GM21825 (cell line): ENCODE measurements around the gene RNF115.

Source experiments
- ATAC-seq: cut with Tn5 transposase; IDR thresholded peaks from one replicate; pipeline ENCODE4 v1.9.1; 2021; ENCODE audit warnings: mild to moderate bottlenecking, moderate library complexity; ENCODE audit not compliant: unreplicated experiment

The RNF115 gene

GRCh38 chr1:145707183-145707867 is 116.6 kb downstream of the RNF115 start, which contains the start of gene PDZK1:
PDZK1 (minus strand) TSS chr1:145707368; CDS start chr1:145688021, 19,347 bp downstream.
- ATAC-seq, result no peak

GRCh38 chr1:145706086-145706664 is 117.7 kb downstream of the RNF115 start:
- no peak for ATAC-seq

GRCh38 chr1:145705622-145706021 is 118.3 kb downstream of the RNF115 start:
- ATAC-seq, result no peak

DNA sequence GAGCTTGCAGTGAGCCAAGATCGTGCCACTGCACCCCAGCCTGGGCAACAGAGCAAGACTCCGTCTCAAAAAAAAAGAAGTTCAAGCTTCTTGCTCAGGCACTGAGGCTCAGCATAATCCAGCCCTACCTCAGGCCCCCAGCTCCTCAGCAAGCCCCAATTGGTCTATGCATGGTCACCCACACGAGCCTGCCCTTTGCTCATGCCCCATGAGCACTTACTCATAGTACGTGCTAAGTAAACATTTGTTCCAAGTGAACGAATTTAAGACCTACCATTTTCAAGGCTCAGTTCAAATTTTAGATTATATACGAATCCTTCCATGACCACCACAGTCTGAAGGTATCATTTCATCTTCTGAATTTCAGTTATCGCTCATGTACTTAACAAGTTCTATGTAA is 121.1 kb downstream of the RNF115 start:
- ATAC-seq, result no peak

DNA sequence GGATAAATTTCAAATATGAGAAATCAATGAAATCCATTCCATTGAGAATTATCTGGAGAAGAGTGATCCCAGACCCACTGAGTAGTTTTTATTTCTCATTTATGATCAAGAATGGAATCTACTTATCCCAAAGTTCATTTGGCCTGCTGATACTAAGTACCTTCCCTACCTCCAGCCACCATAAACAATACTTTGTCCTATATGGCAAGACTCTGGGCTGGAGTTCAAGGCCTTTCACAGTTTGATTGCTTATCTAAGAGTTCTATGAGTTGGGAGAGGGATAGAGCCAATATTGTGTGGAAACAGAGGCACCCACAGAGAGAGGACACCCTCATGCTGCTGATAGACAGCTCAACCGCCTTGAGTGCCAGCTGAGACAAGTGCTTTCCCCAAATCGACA is 121.8 kb downstream of the RNF115 start:
- no peak for ATAC-seq

DNA sequence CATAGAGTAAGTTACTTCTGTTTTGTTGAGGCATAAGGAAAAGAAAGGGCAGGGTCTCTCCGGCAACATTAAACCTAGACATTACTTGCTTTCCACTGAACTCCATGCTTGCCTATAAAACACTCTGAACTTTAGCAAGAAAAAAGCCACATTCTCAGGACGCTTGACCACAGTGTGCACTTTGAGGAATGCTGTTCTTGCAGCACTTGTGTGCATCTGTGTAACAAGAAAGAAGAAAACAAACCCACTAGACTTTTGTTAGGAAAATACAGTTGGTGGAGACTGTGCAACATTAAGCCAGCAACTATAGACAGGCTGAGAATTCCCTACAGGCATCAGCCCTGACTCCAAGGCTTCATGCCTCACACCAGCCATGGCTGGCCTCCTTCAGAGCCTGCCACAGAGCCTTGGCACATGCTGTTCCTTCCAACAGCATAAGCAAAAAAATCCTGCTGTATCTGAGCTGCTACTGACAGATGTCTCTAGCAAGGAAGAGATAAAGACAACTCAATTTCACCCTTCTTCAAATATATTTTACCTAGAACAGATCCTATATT is 122.5 kb downstream of the RNF115 start:
- no peak for ATAC-seq

DNA sequence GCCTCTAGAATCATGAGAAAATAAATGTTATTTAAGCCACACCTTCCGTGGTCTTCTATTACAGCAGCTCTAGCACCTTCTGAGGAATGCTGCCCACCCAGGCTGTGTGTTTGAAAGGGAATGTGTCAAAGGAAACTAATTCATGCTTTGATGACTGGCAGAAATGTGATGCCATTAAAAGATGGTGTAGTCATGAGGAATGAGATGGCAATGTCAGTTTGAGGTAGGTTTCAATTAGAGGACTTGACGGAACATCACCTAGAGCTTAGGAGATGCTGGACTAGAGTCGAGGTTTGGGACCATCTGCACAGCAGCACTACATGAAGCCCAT is 127.3 kb downstream of the RNF115 start:
- ATAC-seq, result no peak

- ATAC-seq, result no peak
Measured at GRCh38 chr1:145695821-145696629, 127.9 kb downstream of the RNF115 start.

DNA sequence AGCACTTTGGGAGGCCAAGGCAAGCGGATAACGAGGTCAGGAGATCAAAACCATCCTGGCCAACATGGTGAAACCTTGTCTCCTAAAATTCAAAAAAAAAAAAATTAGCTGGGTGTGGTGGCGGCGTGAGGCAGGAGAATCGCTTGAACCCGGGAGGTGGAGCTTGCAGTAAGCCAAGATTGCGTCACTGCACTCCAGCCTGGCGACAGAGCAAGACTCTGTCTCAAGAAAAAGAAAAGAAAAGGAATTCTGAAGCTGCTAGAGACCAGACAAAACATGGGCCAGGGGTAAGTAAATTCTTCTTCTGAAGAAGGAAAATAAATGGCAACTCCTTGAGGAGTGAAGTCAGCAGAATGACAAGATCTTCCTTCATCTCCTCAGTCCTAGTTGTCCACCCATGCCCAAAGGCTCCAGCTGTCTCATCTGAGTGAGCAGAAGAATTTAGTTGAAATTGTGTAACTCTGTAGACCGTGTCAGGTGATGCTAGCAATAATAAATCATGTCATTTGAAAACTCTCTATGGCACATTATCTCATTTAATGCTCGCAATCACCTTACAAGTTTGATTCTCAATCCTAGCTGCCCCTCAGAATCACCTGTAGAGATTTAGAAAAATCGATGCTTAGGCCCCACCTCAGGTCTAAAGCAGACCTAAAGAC is 131.0 kb downstream of the RNF115 start:
- ATAC-seq, result no peak

GRCh38 chr1:145690587-145691558 is 133.0 kb downstream of the RNF115 start:
- ATAC-seq, result peak; percentile 80

DNA sequence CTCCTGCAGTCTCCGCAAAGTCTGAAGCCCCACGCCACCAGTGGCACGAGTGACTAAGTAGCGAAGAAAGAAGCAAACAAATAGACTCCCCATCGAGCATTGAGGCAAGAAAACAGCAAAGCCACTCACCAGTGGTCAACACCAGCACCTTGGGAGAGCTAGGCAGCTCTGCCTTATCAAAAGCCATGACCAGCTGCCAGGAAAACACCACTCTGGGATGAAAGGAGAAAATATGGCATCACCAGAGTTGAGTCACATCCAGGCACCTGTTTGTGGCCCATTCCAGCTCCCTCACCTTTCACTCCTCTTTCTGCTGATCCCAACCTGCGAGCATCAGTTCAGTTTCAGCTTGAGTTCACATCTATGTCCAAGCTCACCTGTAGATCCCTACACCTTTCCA is 134.0 kb downstream of the RNF115 start:
- ATAC-seq, result no peak

GRCh38 chr1:145688924-145689323 is 135.0 kb downstream of the RNF115 start:
- ATAC-seq, result no peak
